ENCODE results near the gene RUNDC3A.

The RUNDC3A gene

DNA sequence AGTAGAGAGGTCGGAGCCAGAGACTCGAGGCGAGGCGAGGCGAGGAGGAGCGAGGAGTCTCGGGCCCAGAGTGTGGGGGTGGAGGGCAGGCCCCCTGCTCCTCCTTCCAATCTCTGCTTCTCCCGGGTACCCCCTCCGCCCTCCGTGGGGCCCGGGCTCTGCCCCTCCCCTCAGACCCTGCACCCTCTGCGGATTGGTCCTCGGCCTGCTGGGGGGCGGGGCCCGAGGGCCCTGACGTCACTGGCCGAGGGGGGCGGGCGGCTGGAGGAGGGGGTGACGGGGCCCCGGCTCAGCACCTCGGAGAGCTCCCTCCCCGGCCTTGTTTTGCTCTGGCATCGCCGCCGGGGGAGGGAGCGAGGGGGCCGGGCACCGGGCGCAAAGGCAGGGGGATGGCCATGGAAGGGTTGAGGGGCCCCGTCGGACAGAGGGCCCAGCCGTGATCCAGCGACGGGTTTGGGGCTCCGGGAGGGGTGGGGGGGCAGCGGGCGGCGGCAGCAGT, at the start of gene RUNDC3A:
TSS of gene RUNDC3A (plus strand) at position 282 of the 499 bp plus-strand sequence. CDS start 232 bp downstream, outside the sequence.
- DNase-seq: peak; percentile 73

DNA sequence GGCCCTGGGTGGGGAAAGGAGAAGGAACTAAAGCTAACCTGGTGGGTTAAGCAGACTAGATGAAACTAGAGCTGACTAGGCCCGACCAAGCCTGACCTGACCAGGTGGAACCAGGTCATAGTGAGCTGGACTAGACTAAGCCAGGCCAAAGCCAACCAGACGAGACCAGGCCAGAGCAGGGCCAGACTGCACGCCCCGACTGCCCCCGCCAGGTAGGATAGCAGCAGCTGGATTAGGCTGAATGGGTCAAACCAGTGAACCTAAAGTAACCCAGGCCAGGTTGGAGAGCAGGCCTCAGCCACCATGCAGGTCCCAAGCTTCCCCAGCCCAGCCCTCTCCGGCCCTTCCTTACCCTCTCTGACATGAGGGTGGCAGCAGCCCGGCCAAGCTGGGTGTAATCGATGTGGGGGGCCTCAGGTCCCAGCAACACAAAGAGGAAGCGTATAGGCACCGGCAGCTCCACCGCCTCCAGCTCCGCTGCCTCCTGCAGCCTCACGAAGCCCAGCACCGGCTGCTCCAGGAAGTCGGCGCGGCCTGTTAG, 49.5 kb upstream of the RUNDC3A start:
- no peak for DNase-seq

DNA sequence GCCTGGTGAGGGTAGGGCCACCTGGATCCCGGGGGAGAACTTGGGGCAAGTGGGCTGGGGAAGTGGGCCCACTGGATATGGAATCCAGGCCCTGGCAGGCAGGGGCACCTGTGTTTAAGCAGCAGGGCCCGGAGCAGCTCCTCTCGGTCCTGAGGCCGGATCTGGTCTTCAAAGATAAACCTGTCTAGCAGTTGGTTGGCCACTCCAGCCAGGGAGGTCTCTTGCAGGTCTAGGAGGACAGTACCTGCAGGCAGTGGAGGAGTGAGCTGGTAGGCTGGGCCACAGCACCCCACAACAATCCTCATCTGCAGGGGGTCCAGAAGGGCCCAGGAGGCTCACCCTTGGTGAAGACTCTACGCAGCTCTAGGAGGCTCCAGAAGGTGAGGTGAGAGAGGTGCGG, 48.1 kb upstream of the RUNDC3A start:
- no peak for DNase-seq

DNA sequence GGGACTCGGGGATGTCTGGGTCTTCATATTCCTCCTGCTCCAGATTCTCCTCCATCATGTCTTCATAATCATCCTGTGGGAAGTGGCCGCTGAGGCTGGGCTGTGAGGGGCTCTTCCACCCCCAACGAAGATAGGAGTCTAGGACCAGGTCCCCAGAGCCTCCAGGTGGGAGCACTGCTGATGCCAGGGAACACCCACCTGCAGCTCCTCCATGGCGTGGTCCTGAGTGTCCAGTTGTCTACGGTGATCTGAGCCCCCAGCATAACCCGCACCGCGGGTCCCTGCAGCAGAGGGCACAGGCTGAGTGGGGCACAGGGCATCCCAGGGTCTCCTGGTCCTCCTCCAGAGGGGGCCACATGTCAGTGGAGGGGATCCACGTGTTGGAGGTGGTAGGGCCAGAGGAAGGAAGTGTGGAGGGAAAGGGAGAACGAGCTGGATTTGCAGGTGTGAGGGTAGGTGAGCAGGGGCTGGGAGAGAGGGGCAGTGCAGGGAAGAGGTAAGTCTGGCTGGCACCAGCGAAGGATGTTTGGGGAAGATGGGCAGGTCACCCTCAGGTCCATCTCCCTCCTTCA, 45.7 kb upstream of the RUNDC3A start:
- DNase-seq: no peak

- no peak for DNase-seq
Measured at GRCh38 chr17:44263345-44263902, 45.0 kb upstream of the RUNDC3A start.

- no peak for DNase-seq
Measured at GRCh38 chr17:44266402-44267164, 41.8 kb upstream of the RUNDC3A start.

GRCh38 chr17:44267165-44267455, 41.3 kb upstream of the RUNDC3A start:
- no peak for DNase-seq

- DNase-seq: no peak
Measured at GRCh38 chr17:44267818-44268490, 40.4 kb upstream of the RUNDC3A start, which contains the start of gene SLC4A1. Gene SLC4A1 (minus strand): TSS chr17:44268135. CDS start chr17:44262866, 5,269 bp downstream.

DNA sequence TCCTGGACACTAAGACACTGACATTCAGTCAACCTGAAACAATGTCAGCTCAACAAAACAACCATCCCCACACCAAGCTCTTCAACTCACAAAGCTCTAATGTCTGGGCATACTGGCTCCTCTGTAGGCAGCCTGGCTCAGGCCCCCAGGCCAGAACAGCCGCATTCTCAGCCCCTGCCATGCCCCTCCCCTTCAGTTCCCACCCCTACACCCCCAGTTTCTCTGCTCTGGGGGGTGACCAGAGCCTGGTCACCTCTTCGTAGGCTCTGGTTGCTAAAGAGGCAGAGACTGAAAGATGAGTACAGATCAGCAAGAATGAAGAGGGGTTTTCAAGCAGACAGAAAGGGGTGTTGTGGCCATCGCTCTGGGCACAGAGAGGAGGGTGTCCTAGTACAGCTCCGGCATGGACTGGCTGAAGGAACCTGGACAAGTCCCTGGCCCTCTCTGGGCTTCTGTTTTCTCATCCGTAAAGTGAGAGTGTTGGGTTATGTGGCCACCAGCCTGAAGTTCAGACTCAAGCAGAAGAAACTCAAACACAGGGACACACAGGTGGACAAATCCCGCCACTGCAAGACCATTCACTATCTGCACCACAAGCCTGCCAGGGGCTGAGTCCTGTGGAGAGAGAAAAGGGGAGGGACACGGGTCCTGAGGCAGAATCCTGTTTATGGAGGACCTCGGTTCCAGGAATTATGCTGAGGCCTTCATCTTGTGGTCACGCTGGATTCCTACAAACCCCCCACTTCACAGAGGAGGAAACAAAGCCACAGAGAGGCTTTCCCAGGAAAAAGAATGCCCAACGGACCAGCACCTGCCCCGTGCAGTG, 39.5 kb upstream of the RUNDC3A start:
- DNase-seq: no peak

DNA sequence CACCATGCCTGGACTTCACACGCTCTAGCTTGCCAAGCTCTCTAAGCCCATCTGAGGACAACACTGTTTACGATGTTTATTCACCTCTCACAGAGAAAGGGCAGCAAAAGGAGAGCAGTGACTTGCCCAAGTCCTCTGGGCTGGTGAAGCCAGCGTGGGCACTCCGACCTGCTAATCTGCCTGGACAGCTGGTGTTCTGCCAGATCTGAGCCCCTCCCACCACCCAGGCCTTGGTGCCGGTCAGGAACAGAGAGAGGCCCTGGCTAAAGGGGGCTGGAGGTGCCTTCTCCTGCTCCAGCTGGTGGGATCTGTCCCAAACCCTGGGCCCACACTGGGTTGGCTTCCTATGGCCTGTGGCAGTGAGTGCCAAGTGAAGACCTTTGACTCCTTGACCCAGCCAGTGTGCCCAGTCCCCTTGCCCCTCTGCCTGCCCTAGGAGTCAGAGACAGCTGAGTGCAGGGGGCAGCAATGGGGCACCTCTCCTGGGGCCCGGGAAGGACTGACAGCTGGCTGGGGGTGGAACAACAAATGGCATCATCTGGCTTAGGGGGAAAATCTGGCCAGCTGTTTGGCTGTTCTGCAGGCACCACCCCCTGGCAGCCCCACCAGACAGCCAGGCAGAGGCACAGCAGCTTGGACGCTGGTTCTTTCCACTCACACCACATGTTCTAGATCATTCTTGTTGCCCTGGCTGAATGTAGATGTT, 38.7 kb upstream of the RUNDC3A start:
- DNase-seq: no peak

- no peak for DNase-seq
Measured at GRCh38 chr17:44272321-44272951, 36.0 kb upstream of the RUNDC3A start.

GRCh38 chr17:44272954-44273353, 35.4 kb upstream of the RUNDC3A start:
- no peak for DNase-seq

GRCh38 chr17:44273607-44274006, 34.8 kb upstream of the RUNDC3A start:
- DNase-seq: no peak

- DNase-seq: no peak
Measured at GRCh38 chr17:44277976-44278375, 30.4 kb upstream of the RUNDC3A start.

DNA sequence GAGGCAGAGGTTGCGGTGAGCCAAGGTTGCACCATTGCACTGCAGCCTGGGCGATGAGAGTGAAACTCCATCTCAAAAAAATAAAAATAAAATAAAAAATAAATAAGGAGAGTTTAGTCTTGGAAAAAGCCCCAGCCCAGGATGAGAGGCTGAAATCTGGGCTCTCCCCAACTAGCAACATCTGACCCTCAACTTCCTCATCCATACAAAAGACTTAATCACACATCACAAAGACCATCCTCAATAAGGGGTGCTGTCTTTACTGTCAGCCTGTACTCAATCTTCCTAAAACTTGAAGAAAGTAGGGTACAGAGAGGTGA, 29.1 kb upstream of the RUNDC3A start:
- no peak for DNase-seq

DNA sequence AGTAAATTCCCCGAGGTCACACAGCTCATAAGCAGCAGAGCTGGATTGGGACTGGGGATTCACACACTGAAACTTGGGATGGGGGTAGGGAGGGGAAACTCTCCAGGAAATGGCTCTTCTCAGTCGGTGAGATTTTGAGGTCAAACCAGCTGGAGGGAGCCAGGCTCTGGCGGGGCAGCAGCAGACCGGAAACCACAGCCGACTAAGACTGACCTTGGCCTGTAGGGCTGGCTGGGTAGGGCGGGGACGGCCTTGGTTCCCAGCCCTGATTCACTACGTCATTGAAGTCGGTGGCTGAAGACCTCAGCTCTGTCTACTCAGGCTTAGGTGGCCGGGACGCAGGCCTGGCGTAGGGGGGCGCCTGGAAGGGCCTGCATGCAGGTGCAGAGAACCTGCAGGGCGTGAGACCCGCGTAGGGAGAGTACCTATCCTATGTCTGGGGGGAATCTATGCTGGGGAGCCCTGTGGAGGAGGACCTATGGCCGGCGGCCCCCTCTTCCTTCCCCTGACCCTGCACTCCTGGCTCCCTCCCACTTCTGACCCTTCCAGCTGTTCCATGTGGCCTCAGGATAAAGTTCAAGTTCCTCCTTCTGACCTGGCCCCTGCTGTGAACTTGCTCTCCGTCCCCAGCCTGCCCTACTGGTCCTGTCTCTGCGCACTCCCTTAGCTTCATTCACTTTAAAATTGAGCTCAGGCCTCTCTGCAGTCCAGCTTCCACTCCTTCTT, 28.6 kb upstream of the RUNDC3A start:
- DNase-seq: peak; percentile 71

- no peak for DNase-seq
Measured at GRCh38 chr17:44280392-44280937, 27.9 kb upstream of the RUNDC3A start.

GRCh38 chr17:44281570-44281969, 26.8 kb upstream of the RUNDC3A start:
- no peak for DNase-seq

DNA sequence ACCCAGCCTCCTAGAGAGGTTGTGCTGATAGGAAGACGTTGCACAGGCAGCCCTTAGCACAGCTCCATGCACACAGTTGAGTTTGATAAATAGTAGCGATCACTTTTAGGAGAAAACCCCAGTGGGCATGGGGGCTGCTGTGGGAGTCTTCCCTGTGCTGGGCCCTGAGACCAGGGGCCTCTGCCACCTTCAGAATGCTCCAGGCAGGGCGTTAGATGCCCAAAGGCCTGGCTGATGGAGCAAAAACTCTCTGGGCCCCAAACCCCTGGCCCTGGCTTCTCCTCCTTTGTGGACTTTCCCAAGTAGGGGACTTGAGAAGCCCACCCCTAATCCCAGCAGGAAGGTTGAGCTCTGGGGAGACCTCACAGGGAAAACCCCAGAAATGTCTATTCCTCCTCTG, 26.1 kb upstream of the RUNDC3A start:
- DNase-seq: no peak

GRCh38 chr17:44283344-44284023, 24.9 kb upstream of the RUNDC3A start:
- DNase-seq: no peak
